Spinal cord (tissue), 10 donors: Measurements from ENCODE around the gene COL6A3. TPM values are rescaled to one million over a fixed set of nuclear protein-coding genes. Genes with fewer than 3 reads are reported as not detected.
A peak's percentile ranks its signal among the peaks of the same experiment; 100 is the strongest.

ENCODE experiments used
- DNase-seq, 6 donors: peaks; one replicate each; pipeline versions ENCODE4 v3.0.0 to v3.0.0-alpha.2; 2013 to 2015; ENCODE audit warnings: low spot score in 6 of 6, low read depth in 4 of 6
- H3K27ac ChIP-seq: one replicate; pipeline ENCODE4 v1.5.1; 2013; ENCODE audit warnings: low read depth, low read length, control low read depth
- H3K27me3 ChIP-seq: one replicate; pipeline ENCODE4 v1.6.1; 2013; ENCODE audit warnings: low read length; ENCODE audit not compliant: control insufficient read depth, insufficient read depth
- H3K36me3 ChIP-seq: one replicate; pipeline ENCODE4 v1.6.1; 2013; ENCODE audit warnings: low read length; ENCODE audit not compliant: control insufficient read depth, insufficient read depth
- H3K4me1 ChIP-seq: one replicate; pipeline ENCODE4 v1.6.1; 2013; ENCODE audit warnings: low read length; ENCODE audit not compliant: control insufficient read depth, insufficient read depth
- H3K4me3 ChIP-seq: one replicate; pipeline ENCODE4 v1.5.1; 2013; ENCODE audit warnings: low read depth, low read length, control low read depth
- H3K9me3 ChIP-seq: one replicate; pipeline ENCODE4 v1.6.1; 2013; ENCODE audit warnings: low read length; ENCODE audit not compliant: control insufficient read depth, insufficient read depth
- WGBS: methylation state at CpG from one replicate; pipeline ENCODE4 v1.1.5; 2013; ENCODE audit warnings: missing lambda C conversion rate; ENCODE audit not compliant: insufficient coverage; 5-methylcytosine and 5-hydroxymethylcytosine counted together
- polyA plus RNA-seq, 2 donors: library from polyadenylated mRNA; unstranded; fragments of 120-200 nt; gene quantifications; one replicate each; pipeline ENCODE4 v1.2.1, GENCODE V29; 2013; ENCODE audit not compliant: insufficient read length in 2 of 2
- total RNA-seq, 2 donors: library from RNA; depleted of rRNA in 1 of 2; stranded (reverse); fragments of 120-200 nt in 1 of 2; fragments of >200 nt in 1 of 2; gene quantifications; one replicate each; pipeline versions ENCODE4 v1.2.3 to v1.2.4, GENCODE V29; 2013 to 2014
- donor health status: healthy.

The COL6A3 gene
- total and polyA plus RNA-seq, 4 donors, result 41.3 to 429 (median 167) TPM

DNA sequence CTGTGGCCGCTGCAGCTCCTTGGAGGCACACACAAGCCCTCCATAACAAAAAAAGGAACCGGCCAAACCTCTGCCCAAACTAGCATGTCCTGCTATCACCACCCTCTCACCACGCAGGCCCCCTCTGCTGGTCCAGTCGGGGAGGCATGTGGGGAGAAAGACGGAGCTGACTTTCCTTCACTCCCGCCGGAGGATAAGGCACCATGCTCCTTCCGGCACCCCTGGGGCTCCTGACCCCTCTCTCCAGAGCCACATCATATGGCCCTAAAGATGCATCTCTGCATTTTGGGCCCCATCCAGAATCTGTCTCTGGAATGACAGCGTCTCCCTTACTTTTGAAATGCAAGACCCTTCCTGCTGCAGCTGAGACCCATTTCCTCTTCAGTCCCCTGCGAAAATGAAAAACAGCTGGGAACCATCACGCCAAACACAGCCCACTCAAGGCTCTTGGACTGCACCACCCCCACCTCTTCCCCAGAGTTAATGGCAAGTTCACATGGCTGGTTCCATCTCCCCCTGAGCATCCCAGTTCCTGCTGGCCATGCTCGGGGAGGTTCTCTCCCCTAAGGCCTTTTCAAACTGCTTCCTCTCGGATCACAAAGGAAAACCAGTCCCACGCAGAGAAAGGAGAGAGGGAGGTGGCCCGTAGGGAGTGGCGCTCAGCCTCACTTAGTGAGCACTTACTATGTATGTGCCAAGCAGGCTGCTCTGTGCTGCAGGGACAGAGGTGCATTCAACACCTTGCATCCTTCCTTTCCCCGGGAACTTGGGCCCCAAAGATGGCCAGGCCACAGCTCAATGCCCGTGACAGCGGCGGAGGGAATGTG is 37.9 kb upstream of the COL6A3 start:
- no peaks in the 10 kb centered on the region for H3K9me3 ChIP-seq
- no peaks in the 10 kb centered on the region for H3K36me3 ChIP-seq
- no peak overlapping the region for H3K4me3 ChIP-seq
- peaks cover 14% of the 10 kb centered on the region for H3K4me1 ChIP-seq
- 55% methylated on average over 12 of the region's 20 CpGs for WGBS
- peak overlapping the region; percentile 40 for H3K27ac ChIP-seq
- DNase-seq, result no peak
- H3K27me3 ChIP-seq, result no peaks in the 10 kb centered on the region

DNA sequence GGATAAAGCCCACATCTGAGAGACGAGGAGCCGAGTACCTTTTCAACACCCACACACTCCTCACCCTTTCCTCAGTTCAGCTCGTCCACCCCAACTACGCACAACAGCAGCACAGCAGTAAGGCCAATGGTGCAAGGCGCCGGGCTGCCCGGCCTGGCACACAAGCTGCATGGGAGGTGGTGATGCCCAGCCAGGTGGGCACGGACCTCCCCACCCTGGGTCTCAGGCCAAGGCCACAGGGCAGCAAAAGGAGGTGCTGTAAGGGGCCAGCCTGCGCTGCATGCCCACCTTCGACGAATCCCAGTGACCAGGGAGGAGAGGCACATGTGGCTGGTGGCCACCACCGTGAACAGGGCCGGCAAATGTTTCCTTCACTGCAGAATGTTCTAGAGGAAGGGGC is 36.6 kb upstream of the COL6A3 start:
- no peaks in the 10 kb centered on the region for H3K27me3 ChIP-seq
- no peak overlapping the region for H3K4me3 ChIP-seq
- H3K9me3 ChIP-seq, result no peaks in the 10 kb centered on the region
- H3K36me3 ChIP-seq, result no peaks in the 10 kb centered on the region
- DNase-seq, result no peak
- peaks cover 18% of the 10 kb centered on the region for H3K4me1 ChIP-seq
- H3K27ac ChIP-seq, result no peak overlapping the region
- 82% methylated on average over 13 of the region's 13 CpGs for WGBS

DNA sequence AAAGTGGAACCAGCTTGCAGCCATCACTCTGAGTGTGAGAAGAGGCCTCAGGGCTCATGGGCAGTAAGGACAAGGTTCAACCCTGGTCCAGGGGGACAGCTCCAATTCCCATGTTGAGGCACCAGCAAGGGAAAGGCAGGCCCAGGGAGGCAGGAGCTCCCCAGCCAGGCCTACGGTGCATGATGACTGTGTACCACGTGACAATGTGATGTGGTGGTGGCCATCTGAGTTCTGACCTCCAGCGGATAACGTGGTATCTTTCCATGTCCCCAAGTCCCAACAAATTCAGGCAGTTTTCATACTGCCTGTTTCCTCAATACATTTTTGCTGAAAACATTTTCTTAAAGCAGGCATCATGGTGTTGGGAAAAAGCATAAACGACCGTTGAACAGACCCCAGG is 36.1 kb upstream of the COL6A3 start:
- 86% methylated on average over 4 of the region's 6 CpGs for WGBS
- H3K27ac ChIP-seq, result no peak overlapping the region
- no peak for DNase-seq
- H3K9me3 ChIP-seq, result no peaks in the 10 kb centered on the region
- no peak overlapping the region for H3K4me3 ChIP-seq
- no peaks in the 10 kb centered on the region for H3K36me3 ChIP-seq
- H3K4me1 ChIP-seq, result peaks cover 18% of the 10 kb centered on the region
- no peaks in the 10 kb centered on the region for H3K27me3 ChIP-seq

DNA sequence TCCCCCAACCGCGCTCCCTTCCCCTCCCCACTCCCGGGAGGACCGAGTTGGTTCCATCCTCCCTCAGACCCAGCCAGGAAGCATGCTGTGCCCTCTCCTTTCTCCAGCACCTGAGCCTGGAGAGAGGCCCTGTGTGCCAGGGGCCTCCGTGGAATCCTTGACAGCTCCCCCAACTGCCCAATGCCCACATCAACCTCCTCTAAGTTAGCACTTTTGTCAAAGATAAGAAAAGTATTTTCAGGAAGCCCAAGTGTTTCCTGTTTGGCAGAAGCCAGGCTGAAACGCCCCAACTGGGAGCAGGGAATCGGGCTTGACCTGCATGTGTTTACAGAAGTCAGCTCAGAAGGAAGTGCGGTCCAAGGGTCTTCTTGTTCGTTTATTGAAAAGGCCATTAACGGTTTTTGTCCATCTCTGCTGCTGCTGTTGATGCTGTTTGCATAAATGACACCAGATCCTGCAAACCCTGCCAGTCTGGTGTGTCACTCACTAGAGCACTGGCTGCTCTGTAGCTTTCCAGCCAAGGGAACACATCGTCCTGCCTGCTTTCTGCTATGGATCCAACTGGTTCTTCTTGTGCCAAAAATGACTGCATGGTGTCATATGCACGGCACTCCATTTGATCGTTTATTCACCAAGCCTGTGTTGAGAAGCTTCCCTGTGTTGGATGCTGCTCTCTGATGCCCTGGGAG is 35.4 kb upstream of the COL6A3 start:
- Histone ChIP-seq H3K27ac (peak overlapping the region; percentile 47), H3K36me3 (no peaks in the 10 kb centered on the region), H3K9me3 (no peaks in the 10 kb centered on the region), H3K4me3 (no peak overlapping the region), H3K4me1 (peaks cover 21% of the 10 kb centered on the region), H3K27me3 (no peaks in the 10 kb centered on the region)
- 63% methylated on average over 13 of the region's 13 CpGs for WGBS
- DNase-seq, result peak in 1 of 6 donors; percentile 45

DNA sequence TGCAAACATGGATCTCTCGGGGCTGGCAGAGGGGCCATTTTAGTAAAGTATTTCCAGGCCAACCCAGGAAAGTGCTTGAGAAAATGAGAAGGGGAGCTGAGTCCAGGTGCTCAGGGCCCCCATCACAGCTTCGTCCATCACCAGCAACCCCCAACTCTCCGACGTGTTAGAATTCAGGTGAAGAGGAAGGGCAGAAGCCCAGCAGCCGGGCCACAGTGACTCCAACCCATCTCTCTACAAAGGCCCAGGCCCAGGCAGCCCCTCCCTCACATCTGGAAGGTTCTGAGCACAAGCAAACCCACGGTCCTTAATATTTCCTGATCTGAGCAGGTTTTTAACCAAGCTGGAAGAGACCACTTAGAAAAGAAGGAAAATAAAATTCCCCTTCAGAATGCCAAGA is 34.7 kb upstream of the COL6A3 start:
- WGBS, result no CpG with 5 or more reads among the region's 6 CpGs
- H3K4me1 ChIP-seq, result peaks cover 23% of the 10 kb centered on the region
- no peak overlapping the region for H3K4me3 ChIP-seq
- H3K36me3 ChIP-seq, result no peaks in the 10 kb centered on the region
- H3K27ac ChIP-seq, result peak overlapping the region; percentile 47
- H3K9me3 ChIP-seq, result no peaks in the 10 kb centered on the region
- no peak for DNase-seq
- no peaks in the 10 kb centered on the region for H3K27me3 ChIP-seq

DNA sequence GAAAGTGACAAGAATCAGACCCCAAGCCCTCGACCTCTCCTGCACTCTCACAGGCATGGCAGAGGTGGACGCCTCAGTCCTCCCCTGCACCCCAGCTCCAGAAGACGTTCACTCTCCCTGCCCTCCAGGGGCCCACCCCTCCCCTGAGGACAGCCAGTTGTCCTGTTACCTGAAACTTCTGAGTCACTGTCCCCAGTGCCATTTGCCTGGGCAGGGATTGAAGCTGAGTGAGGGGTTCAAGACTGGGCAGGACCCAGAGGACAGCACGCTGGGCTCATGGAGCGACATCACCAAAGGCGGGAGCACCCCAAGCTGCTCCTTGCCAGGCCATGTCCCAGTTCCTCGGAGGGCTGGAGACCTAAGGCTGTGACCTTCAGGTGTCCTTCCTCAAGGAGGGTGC is 34.2 kb upstream of the COL6A3 start:
- Histone ChIP-seq H3K36me3 (no peaks in the 10 kb centered on the region), H3K27me3 (no peaks in the 10 kb centered on the region), H3K4me1 (peaks cover 23% of the 10 kb centered on the region), H3K4me3 (no peak overlapping the region), H3K9me3 (no peaks in the 10 kb centered on the region), H3K27ac (peak overlapping the region; percentile 47)
- no peak for DNase-seq
- 89% methylated on average over 7 of the region's 7 CpGs for WGBS

DNA sequence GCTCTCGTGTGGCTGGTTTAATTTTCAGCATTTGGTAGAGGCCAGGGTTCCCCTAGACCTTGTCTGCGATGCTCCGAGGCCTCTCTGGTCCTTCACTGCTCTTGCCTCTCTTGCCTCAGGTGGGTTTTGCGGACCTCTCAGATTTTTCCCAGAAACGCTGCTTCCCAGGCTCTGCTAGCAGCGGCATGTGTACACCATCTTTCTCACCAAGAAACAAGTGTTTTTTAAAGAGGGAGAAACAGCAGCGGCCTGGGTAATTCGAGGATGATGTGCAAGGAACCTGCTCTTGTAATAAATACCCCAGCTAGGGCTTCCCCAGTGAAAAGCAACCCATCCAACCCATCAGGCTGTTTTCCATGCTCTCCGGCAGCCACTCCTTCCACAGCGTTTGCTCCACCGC is 33.5 kb upstream of the COL6A3 start:
- H3K9me3 ChIP-seq, result no peaks in the 10 kb centered on the region
- peaks cover 22% of the 10 kb centered on the region for H3K4me1 ChIP-seq
- no peaks in the 10 kb centered on the region for H3K27me3 ChIP-seq
- H3K36me3 ChIP-seq, result no peaks in the 10 kb centered on the region
- no peak overlapping the region for H3K27ac ChIP-seq
- no peak overlapping the region for H3K4me3 ChIP-seq
- DNase-seq, result no peak
- WGBS, result 90% methylated on average over 10 of the region's 11 CpGs

DNA sequence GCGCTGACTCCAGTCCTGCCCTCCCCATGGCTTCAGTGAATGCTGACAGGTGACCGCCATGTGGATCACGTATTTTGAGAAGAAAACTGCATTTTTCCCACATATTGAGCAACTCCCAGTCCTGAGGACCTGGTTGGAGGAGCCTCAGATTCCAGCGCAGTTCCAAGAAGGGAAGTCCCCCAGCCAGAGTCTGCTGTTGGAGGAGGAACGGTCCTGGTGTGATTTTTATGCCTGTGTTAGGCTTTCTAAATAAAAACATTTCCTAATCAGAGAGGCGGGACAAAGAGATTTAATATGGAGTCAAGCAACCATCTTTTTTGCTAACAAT is 32.3 kb upstream of the COL6A3 start:
- peaks cover 10% of the 10 kb centered on the region for H3K4me1 ChIP-seq
- H3K27ac ChIP-seq, result peak overlapping the region; percentile 6
- H3K4me3 ChIP-seq, result no peak overlapping the region
- no peaks in the 10 kb centered on the region for H3K36me3 ChIP-seq
- H3K27me3 ChIP-seq, result no peaks in the 10 kb centered on the region
- WGBS, result 91% methylated on average over 3 of the region's 6 CpGs
- H3K9me3 ChIP-seq, result no peaks in the 10 kb centered on the region
- DNase-seq, result no peak

DNA sequence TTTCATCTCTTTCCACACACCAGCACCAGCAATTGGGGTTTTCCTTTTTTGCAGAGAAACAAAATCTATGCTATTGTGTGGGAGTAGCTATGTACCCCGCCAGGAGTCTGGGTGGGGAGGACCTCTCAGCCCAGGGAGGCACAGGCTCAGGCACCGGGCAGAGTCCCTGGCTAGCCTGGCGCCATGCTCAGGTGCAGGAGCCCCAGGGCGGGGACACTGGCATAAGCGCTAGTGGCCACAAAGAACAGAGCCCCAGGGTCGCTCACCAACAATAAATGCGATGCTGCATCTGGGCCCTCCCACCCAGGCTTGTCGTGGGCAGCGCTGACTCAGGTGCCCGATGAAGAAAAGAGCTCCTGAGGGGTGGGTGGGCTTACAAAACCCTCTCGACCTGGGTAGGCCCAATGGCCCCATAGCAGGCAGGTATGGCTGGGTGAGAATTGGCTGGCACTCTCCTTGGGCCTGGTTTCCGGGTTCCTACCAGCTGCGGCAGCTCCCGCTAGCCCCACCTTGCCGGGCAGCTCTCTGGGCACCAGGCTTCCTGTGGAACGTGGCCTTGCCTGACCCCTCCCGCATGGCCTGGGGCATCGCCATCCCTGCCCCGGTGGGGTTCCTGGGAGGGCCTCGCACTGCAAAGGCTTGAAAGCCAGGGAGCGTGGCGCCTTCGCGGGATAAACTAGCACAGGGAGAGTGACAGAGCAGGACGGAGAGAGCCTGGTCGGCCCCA is 31.8 kb upstream of the COL6A3 start:
- DNase-seq, result no peak
- WGBS, result 86% methylated on average over 25 of the region's 26 CpGs
- Histone ChIP-seq H3K4me1 (peaks cover 9% of the 10 kb centered on the region), H3K27me3 (no peaks in the 10 kb centered on the region), H3K36me3 (no peaks in the 10 kb centered on the region), H3K9me3 (no peaks in the 10 kb centered on the region), H3K4me3 (no peak overlapping the region), H3K27ac (peak overlapping the region; percentile 6)
